ENCODE results near the gene ACAD10.

- TF ChIP-seq CTCF (conservative IDR thresholded peaks at IDR 0.05; ENCODE audit: low read depth, low read length) (no peak), EZH2 (IDR thresholded peaks at IDR 0.05; ENCODE audit: borderline replicate concordance, low read depth, low read length, poor library complexity, severe bottlenecking) (no peak)
These were observed 8.0 kb downstream of the ACAD10 start for GRCh38 chr12:111693818-111694217.

Data from A673 (cell line).